OCI-LY3 (cell line): ENCODE data around the gene NUP42.

Source experiments
- CTCF ChIP-seq: fragments of 200-600, 300-600 bp; sonication (generic); IDR thresholded peaks from 2 replicates; pipeline ENCODE4 v1.5.1; 2014; ENCODE audit warnings: antibody characterized with exemption, low read length, low read depth
- EZH2phosphoT487 ChIP-seq: fragments of 200-600 bp; shearing (Covaris generic); IDR thresholded peaks from 2 replicates; pipeline ENCODE4 v1.6.1; 2018; ENCODE audit warnings: antibody characterized with exemption, mixed run types, low read depth

DNA sequence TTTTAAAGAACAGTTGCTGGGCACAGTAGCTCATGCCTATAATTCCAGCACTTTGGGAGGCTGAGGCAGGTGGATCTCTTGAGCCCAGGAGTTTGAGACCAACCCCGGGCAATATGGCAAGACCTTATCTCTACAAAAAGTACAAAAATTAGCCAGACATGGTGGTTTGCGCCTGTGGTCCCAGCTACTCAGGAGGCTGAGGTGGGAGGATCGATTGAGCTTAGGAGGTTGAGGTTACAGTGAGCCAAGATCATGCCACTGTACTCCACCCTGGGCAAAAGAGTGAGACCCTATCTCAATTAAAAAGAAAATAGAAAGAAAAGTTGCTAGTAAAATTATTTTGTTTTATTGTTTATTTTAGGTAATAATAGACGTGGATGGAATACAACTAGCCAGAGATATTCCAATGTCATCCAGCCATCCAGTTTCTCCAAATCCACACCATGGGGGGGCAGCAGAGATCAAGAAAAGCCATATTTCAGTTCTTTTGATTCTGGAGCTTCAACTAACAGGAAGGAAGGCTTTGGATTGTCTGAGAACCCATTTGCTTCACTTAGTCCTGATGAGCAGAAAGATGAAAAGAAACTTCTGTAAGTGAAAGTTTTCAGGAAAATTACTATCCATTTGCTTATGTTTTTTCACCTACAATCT lies 3.0 kb downstream of the NUP42 start:
- TF ChIP-seq CTCF (peak; percentile 33), EZH2phosphoT487 (no peak)
